GM20431 (cell line): ENCODE results near the gene PDK2.

Experiments used
- in situ Hi-C: fragments of 300-500 bp; cut with MseI, MboI; formaldehyde crosslinking; loops from one replicate; pipeline ENCODE4 v1.15.0; 2020; ENCODE audit warnings: low sequenced_read_pairs; ENCODE audit not compliant: unreplicated experiment

Gene PDK2

DNA sequence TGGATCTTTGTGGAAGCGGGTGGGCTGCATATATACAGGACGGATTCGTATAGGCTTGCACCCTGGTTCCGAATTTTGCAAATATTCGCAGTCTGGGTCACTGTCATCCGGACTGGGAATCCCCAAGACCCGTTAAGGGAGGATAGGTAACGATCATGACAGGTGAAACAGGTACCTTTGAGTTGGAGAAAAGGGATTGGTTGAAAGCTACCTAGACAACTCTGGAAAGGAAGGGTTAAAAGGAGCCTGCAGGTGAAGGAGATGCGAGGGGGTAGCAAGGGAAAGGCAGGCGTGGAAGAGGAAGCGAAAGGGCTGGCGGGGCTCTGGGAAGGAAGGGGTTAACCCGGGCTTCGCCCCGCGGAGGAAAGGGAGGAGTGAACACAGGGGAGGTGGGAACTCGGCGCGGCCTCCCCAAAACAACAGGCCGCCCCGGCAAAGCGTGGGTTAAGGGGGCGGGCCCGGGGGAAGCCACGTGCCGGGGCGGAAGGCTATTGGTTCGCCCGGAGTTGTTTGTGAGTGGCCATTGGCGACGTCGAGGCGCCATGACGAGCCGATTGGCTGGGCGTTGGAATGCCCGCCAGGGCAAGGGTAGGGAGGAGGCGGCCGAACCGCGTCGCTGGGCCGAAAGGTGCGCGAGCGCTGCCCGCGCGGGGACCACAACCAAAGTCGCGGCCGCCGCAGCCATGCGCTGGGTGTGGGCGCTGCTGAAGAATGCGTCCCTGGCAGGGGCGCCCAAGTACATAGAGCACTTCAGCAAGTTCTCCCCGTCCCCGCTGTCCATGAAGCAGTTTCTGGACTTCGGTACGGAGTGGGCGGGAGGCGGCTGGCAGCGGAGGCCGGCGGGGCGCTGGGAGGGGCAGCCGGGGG is at the start of gene PDK2:
TSS of gene PDK2 (plus strand) at position 599 of the 867 bp plus-strand sequence. CDS start at position 684, 85 bp downstream.
- in situ Hi-C loops, result no loop called here

DNA sequence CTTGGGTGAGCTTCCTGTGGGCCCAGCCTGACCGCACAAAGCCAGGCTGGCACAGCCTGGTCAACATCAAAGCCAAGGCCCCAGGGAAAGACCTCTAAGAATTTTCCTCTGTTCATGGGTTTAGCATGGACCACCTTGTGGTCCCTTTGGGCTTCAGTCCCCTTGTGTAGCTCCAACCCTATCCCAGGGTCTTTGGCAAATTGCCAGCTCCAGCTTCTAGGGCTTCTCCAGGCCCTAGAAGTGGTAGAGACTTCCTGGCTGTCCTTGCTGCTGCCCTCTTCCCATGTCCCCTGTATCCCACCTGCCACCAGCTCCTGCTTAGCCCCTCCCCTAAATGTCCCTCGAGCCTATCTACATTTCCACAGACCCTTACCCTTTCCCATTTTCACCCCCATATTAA is 49.0 kb upstream of the PDK2 start:
- in situ Hi-C loops, result no loop called here

DNA sequence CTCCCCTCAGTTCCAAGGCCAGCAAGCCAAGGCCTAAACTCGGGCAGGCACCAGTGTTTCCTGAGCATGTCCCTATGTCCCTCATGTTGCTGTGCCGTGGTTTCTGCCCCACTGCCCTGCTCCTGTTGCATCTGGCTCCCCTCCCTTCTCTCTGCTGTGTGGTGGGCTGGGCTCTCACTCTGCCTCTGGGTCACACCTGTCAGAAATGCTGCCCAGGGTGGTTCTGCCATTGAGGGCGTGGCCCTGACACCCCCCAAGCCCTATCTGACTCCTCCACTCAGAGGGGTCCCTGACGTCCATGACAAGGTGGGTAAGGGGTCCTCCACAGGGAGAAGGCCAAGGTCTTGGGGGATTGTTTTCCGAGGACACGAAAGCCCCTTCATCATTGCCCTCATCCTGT is 48.5 kb upstream of the PDK2 start:
- in situ Hi-C loops, result no loop called here

DNA sequence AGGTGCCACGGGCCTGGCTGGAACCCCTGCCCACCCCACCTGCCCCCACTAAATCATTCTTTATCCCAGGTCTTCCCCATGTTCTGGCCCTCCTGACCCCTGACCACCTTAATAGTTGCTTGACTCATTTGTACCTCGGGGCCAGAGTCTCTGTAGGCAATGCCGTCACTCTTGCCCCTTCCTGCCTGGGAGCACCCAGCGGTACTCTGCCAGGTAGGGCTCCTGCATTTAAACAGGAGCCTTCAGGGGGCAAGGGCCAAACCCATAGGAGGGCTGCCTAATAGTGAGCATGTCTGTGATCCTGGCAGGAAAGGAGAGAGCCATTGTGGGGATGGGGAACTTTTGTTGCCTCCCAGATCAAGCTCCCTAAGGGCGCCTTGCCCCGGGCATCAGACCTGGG is 48.1 kb upstream of the PDK2 start:
- in situ Hi-C loops, result no loop called here

DNA sequence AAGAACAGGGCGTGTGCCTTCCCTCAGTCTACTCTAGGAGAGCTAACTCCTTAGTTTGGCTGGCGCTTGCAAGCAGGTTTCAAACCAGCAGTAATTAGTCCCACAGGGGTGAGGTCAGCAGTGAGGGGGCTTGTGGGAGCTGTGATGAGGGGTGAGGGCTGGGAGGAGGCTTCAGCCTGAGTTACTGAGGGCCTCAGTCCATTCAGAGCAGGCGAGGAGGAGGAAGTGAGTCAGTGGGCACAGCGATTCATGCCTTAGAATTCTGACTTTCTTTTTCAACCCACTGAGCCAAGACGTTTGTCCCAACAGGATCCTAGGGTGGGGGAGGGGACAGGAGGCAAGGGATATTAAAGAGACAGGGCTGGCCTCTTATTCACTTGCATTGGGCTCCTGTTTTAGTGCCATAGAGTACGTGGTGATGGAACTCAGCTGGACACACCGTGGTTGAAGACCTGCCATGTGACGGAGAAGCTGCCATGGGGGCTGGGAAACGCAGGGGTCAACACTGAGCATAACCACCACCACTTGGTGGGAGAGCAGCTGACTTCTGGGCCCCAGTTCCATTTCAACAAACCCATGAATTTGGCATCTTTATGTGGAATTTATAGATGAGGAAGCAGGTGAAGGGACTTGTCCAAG is 47.5 kb upstream of the PDK2 start:
- in situ Hi-C loops, result no loop called here

GRCh38 chr17:50048146-50048720 is 46.9 kb upstream of the PDK2 start:
- in situ Hi-C loops, result no loop called here

GRCh38 chr17:50048988-50049387 is 46.2 kb upstream of the PDK2 start:
- in situ Hi-C loops, result no loop called here

GRCh38 chr17:50049636-50050035 is 45.5 kb upstream of the PDK2 start:
- in situ Hi-C loops, result no loop called here

- in situ Hi-C loops, result no loop called here
These were observed 44.6 kb upstream of the PDK2 start for GRCh38 chr17:50050431-50051032.

DNA sequence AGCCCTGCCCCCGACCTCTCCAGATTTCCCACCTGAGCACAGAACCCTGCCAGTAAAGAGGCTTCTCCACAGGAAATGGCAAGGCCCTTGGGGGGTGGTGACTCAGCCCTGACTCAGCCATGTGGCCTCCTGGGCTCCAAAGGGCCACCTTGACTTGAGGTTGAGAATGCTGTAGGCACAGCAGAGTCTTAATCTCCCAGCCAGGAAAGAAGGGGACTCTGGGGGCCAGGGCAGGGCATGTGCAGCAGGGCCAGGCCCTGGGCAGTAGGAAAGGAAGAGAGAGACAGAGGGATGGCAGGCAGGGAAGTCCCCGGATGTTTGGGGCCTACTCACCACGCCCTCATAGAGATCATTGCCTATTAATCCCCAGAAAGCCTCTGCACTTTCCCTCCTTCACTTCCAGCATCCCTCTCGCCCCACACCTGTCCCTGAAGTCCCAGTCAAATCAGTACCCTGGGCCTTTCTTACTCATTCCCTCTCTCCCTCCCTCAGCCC is 44.0 kb upstream of the PDK2 start:
- in situ Hi-C loops, result no loop called here

DNA sequence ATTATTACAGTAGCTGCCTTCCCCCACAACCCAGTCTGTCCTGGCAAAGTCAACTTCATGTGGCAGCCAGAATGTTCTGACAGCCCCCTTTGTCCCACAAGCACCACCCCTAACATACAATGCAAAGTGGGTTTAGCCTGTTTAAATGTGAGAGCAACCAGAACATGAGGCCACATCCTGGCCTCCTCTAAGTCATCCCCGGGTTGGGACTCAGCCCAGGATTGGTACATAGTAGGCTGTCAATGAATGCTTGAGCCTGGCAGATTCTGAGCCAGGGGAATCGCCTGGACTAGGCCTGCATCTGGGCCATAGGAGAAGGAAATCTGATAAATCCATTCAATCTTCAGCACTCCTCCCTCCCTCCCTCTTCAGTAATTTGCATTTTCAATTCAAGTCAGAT is 43.5 kb upstream of the PDK2 start:
- in situ Hi-C loops, result no loop called here

DNA sequence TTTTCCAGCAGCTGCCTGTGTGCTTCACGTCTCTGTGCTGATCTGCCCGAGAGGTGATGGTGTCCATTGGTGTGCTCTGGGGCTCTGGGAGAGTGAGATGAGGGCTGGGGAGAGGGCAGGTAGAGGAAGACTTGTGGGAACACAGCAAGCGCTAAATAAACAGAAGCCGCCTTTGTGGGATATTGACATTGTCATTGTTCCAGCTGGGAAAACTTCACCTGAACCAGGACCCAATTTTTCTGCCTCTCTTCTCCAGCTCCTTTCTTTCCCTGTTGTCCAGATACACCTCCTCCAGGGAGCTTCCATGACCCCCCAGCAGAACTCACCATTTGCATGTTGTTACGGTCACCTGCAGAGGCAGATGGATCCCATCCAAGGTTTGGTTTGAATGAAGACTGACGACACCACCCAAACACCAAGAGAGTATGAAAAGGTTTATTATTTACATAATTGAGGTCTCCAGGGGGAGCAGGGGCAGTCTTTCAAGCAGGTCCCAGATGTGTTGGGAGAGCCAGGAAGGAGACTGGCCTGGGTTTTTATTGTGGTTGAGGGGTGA is 42.8 kb upstream of the PDK2 start:
- in situ Hi-C loops, result no loop called here

GRCh38 chr17:50052822-50053653 is 42.1 kb upstream of the PDK2 start:
- in situ Hi-C loops, result no loop called here

- in situ Hi-C loops, result no loop called here
These were observed 41.5 kb upstream of the PDK2 start for GRCh38 chr17:50053654-50053960.

DNA sequence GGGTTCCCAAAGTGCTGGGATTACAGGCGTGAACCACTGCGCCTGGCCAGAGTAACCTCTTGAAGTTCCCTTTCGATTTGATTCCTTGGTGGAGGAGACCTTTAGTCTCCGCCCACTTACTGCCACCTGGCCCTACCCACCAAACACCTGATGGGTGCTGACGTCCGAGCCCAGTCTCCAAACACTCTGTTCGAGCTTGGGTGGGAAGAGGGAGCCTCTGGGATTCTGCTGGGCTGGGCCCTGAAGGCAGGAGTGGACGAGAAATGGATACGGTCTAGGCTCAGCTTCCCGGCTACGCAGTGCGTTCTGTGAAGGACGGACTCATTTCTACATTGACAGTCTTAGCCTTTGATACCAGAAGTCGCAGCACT is 40.1 kb upstream of the PDK2 start:
- in situ Hi-C loops, result no loop called here

GRCh38 chr17:50055426-50056216 is 39.5 kb upstream of the PDK2 start, which contains the start of gene ITGA3:
TSS of gene ITGA3 (plus strand) at chr17:50056110. CDS start at chr17:50056440, 330 bp downstream.
- in situ Hi-C loops, result no loop called here

DNA sequence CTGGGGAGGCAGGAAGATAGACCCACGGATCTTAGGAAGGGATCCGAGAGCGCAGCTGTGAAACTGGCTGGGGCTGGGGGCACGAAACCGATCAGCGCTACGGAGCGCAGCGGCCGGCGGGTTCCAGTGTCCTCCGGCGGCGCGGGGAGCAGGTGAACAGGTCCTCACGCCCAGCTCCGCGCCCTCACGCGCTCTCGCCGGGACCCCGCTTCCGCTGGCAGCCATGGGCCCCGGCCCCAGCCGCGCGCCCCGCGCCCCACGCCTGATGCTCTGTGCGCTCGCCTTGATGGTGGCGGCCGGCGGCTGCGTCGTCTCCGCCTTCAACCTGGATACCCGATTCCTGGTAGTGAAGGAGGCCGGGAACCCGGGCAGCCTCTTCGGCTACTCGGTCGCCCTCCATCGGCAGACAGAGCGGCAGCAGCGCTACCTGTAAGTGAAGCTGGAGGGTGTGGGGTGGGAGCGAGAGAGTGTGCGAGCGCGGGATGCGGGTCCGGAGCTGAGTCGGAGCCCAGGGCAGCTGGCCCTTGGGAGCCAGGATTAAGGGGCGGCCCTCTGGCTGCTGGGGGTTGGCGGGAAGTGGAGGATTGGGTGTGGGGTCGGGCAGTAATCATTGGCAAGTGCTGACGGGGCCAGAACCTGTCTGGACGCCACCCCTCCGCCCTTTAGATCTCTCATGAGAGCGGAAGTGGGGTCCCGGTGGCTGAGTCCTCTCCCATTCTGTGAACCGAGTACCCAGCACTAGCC is 38.8 kb upstream of the PDK2 start:
- in situ Hi-C loops, result no loop called here

DNA sequence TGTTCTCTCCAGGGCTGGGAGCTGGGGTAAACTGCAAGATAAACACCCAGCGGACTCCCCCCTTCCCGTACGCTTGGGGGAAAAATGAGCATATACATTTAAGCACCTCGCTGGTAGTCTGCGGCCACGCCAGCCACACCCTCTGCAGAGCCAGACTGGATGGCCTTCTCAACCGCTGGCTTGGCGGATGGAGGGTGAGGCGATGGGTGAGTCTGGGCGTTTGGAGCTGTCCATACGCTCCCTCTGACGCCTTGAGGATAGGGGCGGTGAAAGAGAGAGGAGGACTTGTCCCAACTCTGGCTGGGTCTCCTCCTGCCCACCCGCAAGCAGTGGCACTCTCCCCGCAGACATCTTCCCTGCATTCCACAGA is 38.2 kb upstream of the PDK2 start:
- in situ Hi-C loops, result no loop called here
